Endothelial cell (in vitro differentiated cells): ENCODE data around the gene GPR180. TPM values are rescaled to one million over a fixed set of nuclear protein-coding genes. Genes with fewer than 3 reads are reported as not detected.

ENCODE experiments used
- DNase-seq: peaks from one replicate; pipeline ENCODE4 v3.0.0; 2021; ENCODE audit warnings: low spot score
- H3K27ac Mint-ChIP-seq: one replicate; pipeline ENCODE4 v1.8.0; 2021; ENCODE audit warnings: mixed read lengths, inconsistent platforms; ENCODE audit not compliant: unreplicated experiment
- H3K27me3 Mint-ChIP-seq: one replicate; pipeline ENCODE4 v1.8.0; 2021; ENCODE audit warnings: mild to moderate bottlenecking, moderate library complexity, mixed read lengths, inconsistent platforms; ENCODE audit not compliant: unreplicated experiment
- H3K36me3 Mint-ChIP-seq: one replicate; pipeline ENCODE4 v1.8.0; 2021; ENCODE audit warnings: mild to moderate bottlenecking, low read depth, mixed read lengths, inconsistent platforms; ENCODE audit not compliant: unreplicated experiment
- H3K4me1 Mint-ChIP-seq: one replicate; pipeline ENCODE4 v1.8.0; 2021; ENCODE audit warnings: mild to moderate bottlenecking, mixed read lengths, inconsistent platforms; ENCODE audit not compliant: unreplicated experiment
- H3K4me3 Mint-ChIP-seq: one replicate; pipeline ENCODE4 v1.8.0; 2021; ENCODE audit warnings: mild to moderate bottlenecking, mixed read lengths, inconsistent platforms; ENCODE audit not compliant: unreplicated experiment
- H3K9me3 Mint-ChIP-seq: one replicate; pipeline ENCODE4 v1.8.0; 2021; ENCODE audit warnings: mixed read lengths, inconsistent platforms; ENCODE audit not compliant: unreplicated experiment
- CTCF ChIP-seq: fragments of 200-600 bp; sonication (generic); IDR thresholded peaks from one replicate; pipeline ENCODE4 v1.5.0; 2021; ENCODE audit warnings: antibody characterized with exemption; ENCODE audit not compliant: unreplicated experiment
- total RNA-seq: library from RNA; stranded (reverse); fragmentation: NEBNext Ultra II Directional; extraction: Animal tissue kit (Norgen Biotek cat#: 25700); gene quantifications from one replicate; pipeline ENCODE4 v1.2.1, GENCODE V29; 2021; ENCODE audit not compliant: unreplicated experiment

GPR180 gene
- total RNA-seq, 1 donor from 2014 or later: 3.6 TPM

- no peak for DNase-seq
- H3K4me1 Mint-ChIP-seq: peaks cover 4% of the 10 kb centered on the region
- no peak overlapping the region for H3K27ac Mint-ChIP-seq
- no peaks in the 10 kb centered on the region for H3K9me3 Mint-ChIP-seq
- H3K36me3 Mint-ChIP-seq: no peaks in the 10 kb centered on the region
- peaks cover 5% of the 10 kb centered on the region for H3K27me3 Mint-ChIP-seq
- no peak overlapping the region for H3K4me3 Mint-ChIP-seq
- no peak for TF ChIP-seq CTCF
Measured at GRCh38 chr13:94682229-94682628, 80.6 kb downstream of the GPR180 start.

- no peak for TF ChIP-seq CTCF
- Mint-ChIP-seq H3K4me3 (no peak overlapping the region), H3K27me3 (no peaks in the 10 kb centered on the region), H3K36me3 (no peaks in the 10 kb centered on the region), H3K4me1 (peaks cover 4% of the 10 kb centered on the region), H3K9me3 (no peaks in the 10 kb centered on the region), H3K27ac (no peak overlapping the region)
- DNase-seq: no peak
Measured at GRCh38 chr13:94683409-94683808, 81.8 kb downstream of the GPR180 start.

Other genes starting within 250 kb of the GPR180 start
- not detected for gene DCT, start 122.2 kb upstream of the GPR180 start, total RNA-seq
- gene TGDS, start 5.7 kb upstream of the GPR180 start, total RNA-seq: 8.8 TPM
- not detected for gene SOX21, start 110.7 kb downstream of the GPR180 start, total RNA-seq